Stimulated activated CD4-positive, alpha-beta T cell treated with anti-CD3 and anti-CD28 coated beads, Interleukin-2, amount 100 ng/mL, for 4 hours (primary cell): ENCODE results near the gene CCDC12.

ENCODE experiments used
- DNase-seq: peaks from one replicate; pipeline ENCODE4 v3.0.0-alpha.2; 2020; ENCODE audit warnings: low read depth

The CCDC12 gene

DNA sequence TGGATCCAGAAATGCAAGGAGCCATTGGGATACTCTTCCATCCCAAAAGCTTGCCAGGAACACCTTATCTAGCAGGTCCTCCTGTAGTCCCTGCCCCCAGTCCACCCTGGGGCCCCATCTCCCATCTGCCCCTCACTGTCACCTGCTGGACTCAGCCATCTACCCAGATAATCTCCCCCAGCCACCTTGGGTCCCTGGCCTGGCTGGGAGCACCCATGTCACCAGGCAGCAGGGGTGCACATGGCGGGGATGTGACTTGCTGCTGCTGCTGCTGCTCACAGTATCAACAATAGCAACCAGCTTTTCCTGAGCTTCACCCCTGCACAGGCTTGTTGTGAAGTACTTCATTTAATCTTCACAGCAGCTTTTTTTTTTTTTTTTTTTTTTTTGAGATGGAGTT, 86.4 kb downstream of the CCDC12 start:
- DNase-seq: no peak

DNA sequence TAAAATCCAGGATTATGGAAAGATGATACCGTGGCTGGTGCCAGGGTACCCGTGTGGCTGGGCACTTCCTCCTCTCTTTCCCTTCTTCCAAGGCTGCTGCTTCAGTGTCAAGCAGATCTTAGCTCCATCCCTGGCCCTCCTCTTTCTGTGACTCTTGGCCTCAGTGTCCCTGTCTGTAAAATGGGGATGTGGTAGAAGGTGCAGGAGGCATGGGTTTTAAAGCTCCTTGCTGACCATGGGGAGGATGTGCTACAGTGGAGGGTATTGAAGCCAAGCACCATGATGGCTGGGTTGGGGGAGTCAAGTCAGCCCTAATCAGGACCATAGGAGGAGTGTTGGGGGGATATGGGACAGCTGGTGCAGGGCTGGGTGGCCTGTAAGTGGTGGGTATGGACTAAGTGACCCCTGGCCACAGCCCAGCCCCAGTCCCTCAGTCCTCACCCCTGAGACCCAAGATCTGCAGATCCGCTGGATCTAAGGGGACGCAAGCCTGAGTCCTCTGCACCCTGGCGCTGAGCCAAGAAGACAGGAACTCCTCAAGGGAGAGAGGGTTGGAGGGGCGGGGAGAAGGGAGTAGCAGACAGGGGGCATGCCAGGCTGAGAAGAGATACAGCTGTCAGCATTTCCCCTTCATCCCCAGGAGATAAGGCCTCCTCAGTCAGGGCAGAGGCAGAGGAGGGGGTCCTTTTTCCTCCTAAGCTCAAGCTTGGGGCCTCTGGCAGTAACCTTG, 87.0 kb downstream of the CCDC12 start:
- DNase-seq: no peak

DNA sequence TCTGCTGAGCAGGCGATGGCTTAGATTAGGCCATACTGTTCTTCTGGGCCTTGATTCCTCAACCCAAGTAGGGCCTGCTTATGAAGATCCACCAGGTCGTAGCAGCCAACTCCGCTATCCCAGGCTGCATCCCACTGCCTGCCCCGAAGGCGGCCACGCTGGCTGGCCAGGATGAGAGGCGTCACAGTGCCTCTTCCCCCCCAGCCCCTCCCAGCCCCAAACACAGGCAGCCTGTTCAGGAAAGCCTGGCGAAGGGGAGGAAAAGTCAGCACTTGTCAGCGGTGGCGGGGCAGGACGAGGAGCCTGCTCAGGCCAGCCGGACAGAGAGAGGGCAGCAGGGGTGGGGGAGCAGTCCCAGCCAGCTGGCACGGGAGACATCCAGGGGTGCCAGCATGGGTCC, 87.8 kb downstream of the CCDC12 start:
- DNase-seq: no peak

DNA sequence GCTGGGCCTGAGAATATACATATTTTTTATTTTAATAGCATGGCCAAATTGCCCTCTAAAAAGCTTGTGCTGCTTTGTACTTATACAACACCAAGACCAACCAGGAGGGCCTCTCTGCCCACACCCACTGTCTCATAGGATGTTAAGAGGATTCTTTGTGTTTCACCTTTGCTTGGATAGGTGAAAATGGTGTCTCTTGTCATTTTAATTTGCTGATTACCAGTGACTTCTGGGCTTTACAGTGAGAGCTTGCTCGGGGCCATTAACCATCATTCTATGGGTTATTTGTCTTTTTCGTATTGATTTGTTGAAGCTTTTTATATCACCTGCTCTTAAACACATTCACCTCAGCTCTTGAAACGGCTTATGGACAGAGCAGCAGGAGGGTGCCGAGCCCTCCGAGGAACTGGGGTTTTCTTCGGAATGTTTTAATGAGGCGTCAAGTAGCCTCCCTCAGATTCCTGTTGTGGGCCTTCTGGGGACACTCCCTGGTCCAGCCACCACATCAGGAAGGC, 88.5 kb downstream of the CCDC12 start:
- no peak for DNase-seq

DNA sequence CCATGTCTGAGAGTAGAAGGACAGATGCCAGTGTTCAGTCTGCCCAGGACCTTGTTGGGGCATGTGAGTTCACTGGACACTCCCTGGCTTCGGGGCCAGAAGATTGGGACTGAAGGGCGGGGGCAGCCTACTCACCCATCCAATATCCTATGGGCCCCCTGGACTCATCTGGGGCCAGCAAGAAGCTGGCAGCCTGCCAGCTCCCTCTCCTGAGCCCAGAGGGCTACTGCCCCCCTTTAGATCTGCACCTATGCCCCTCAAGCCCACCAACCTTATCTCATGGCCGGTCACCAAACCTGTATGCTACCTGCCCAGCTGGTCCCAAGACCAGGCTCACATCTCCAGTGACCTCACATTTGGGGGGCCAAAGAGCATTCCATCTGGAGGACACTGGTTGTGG, 90.9 kb downstream of the CCDC12 start:
- no peak for DNase-seq

DNA sequence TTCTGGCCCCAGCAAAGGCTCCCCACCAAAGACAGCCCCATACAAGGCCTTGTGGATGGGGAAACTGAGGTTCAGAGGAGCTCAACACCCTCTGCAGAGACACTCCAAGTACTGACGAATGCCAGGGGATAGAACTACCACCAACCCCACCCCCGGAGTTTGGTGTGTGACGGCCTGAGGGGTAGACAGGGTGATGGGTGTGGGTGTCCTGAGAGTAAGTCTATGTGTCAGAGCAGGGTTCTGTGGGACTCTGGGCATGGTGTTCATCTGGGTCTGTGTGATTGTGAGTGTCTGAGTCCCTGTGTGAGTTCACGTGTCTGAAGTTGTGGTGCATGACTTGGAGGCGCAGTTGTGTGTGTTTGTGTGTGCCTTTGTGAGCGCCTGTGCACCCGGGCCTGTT, 91.6 kb downstream of the CCDC12 start:
- no peak for DNase-seq

DNA sequence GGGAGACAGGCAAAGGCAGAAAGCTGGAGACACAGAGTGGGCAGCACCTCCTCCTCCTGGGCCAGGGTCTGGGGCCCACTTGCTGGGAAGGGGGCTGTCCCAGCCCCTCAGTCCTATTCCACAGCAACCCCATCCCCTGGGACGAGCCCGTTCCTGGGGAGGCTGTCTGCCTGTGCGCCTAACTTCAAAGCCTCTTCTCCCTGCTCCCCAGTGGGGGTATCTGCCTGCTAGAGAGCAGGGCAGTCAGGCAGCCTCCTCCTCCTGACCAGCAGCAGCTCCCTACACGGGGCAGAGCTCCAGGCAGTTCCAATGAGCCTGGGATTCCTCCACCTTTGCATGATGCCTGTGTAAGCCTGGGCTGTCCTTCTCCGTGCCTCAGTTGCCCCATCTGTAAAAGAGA, 92.1 kb downstream of the CCDC12 start:
- no peak for DNase-seq

DNA sequence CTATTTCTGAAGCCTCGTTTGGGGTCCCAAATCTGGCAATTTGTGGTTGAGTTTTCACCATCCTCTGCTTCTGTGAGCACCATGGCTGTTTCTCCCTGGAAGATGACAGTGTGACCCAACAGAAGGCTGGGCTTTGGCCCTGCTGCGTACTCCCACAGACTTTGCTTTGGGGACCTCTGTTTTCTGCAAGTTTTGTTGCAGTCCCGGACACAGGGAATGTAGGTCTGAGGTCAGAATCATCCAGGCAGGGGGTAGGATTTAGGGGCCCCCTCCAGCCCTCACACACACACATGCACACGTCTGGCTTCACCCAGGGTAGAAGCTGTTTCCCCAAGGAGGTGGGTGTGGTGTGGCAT, 92.7 kb downstream of the CCDC12 start:
- DNase-seq: no peak

DNA sequence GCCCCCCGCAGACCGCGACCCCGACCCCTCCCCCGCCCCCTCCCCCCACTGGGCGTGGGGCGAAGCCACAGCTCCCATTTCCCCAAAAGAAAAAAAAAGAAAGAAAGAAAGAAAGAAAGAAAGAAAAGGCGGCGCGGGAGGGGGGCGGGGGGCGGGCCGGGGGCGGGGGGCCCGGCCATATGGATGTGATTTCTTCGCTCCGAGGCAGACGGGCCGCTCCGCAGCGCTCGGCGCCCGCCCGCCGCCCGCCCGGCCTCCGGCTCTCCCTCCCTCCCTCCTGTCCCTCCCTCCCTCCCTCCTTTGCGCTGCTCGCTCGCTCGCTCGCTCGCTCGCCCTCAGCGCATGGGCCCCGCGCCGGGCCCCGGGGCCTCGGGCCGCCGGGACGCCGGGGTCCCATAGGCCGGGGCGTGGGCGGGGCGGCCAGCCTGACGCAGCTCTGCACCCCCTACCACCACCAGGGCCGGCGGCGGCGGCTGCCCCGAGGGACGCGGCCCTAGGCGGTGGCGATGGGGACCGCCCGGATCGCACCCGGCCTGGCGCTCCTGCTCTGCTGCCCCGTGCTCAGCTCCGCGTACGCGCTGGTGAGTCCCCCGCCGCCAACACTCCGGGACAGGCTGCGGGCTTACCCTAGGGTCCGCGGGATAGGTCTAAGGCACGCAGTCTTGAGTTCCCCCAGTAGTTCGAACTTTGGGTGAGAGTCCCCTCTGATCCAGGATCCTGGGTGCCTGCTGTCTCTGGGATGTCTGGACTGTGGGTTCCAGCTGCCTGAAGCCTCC, 93.3 kb downstream of the CCDC12 start:
- no peak for DNase-seq

DNA sequence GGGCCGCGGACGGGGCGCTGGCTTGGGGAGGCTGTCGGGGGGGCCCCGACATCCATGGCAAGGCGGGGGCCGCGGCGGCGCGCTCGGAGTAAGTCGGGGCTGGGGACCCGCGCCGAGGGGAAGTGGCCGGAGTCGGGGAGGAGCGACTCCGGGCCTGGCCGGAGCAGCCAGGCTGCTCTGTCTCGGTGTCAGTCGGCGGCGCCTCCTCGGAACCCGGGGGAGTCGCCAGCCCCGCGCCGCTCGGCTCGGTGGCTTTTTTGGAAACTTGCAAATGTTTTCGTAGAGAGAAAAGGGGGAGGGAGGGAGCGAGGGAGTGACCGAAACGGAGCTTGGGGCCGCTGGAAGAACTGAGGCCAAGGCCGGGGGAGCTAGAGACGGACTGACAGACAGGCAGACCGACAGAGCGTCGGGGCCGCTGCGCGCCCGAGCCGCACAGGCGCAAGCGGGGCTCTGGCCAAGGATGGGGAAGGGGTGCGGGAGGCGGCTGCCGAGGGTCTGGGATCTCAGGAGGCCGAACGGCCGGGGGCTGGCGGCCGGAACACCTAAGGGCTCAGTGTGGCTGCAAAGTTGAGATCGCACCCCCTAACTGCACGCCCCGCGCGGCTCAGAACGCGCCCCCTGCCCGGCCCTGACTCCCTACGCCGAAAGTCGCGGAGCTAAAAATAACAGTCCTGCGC, 94.0 kb downstream of the CCDC12 start:
- DNase-seq: no peak

DNA sequence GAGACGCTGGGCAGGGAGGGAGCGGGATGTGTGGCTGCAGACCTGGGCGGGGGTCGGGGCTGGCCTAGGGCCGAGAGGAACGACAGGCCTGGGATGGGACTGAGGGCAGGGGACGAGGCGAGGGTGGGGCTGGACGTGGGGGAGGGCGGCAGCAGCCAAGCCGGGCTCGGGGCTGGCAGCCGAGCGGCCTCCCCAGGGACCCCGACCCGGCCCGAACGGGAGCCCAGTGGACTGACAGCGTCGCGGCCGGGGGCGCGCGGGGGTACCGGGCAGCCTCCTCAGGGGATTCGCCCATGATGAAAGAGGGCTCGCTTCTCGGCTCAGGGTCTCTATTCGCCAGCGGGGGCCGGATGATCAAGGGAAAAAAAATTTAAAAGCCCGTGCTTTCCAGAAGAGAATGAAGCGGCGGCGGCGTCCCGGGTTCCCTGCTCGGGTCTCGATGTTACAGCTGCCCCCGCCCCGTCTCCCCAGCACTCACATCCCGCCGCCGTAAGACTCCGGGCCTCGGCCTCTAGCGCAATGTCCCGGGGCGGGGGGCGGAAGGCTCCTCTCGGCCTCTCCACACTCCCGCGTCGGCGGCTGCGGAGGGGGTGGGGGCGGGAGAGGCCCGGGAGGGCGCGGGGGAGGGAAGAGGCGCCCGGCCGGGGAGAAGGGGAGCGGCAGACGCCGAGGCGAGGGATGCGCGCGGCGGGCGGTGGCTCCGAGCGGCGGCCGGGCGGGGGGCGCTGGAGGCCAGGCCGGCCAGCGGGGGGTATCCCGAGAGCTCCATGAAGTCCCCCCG, 94.8 kb downstream of the CCDC12 start:
- DNase-seq: no peak

DNA sequence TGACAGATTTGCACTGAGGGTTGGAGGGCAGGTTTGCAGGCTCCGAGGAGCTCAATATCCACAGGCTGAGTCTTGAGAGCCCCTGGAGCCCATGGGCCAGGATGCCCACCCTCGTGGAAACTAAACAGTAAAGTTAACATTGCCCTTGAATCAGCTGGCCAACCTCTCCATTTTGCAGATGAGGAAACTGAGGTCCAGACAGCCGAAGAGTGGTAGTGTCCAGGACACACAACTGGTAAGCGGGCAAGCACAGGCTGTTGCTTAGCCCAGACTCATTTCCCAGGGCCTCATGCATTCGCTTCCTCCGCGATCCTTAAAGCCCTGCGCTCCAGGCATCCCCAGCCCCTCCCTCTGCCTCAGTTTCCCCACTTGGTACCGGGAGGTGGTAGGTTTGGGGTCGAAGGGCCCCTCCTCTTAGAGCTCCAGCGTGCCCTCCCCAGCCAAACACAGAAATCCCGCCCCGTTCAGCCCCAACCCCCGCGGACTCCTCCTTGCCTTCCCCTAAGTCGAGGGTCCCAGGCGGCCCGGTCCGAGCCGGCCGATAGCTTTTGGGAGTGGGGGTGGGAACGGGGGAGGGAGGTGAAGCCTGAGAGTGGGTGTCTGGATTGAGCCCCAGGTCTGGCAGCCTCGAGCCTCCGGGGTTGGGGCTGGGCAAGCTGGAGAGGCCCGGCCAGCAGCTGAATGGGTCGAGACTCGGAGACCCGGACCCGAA, 95.5 kb downstream of the CCDC12 start:
- no peak for DNase-seq

DNA sequence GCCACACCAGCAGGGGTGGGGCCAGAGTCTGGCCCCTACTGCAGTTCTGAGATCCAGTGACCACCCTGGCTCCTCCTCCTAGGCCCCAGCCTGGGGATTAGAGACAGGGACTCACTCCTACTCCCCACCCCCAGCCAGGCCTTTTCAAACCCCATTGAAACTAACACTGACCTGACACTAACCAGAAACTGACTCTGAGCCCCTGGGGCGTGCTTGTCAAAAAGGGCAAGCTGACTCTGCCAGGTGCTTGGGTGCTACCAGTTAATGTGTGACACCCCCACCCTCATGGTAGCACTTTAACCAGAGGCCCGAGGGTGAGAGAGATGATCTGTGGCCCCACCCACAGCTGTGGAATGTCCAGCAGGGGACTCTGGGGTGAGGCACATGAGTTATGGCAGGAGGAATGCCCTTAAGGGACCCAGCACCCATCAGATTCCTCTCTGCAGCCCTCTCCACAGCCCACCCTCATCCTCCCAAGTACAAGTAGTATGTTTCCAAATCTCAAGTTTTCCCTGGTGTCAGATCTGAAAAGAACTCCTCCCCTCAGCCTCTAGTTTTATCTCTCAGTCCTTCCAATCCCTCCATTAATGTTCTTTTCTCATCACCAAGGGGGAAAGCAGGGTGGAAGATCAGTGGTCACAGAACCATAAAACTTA, 97.6 kb downstream of the CCDC12 start:
- no peak for DNase-seq

DNA sequence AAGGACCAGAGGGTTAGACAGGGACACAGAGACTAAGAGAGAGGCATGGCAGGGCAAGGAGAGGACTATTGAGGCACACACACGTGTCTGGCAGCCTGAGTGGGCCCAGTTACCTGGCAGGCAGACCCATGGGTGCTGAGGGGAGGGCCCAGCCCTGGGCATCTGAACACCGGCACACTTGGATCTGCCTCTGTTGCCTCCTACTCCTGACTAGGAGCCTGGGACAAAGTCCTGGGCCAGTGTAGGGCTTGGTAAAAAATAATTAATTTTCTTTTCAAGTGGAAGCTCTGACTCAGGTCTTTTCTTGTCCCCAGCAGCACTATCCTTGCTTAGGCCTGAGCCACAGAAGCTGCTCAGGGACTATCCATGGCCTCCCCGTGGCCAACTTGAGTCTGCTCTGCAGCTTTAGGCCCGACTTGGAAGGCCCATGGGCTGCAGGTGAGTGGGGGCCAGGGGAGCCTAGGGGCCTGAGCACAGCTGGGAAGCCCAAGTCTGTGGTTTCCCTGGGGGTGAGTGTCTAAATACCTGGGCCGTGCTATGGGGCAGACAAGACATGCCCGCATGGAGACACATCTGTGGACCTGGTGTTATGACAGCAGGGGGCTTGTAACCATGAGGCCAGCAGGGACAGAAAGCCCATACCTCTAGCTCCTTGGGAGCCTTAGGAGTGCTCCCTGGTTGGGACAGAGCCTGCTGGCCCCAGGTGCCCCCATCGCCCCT, 99.0 kb downstream of the CCDC12 start, which contains the start of gene PTH1R:
TSS of gene PTH1R (plus strand) at position 316 of the 720 bp plus-strand sequence. CDS start 5,839 bp downstream, outside the sequence.
- no peak for DNase-seq

DNA sequence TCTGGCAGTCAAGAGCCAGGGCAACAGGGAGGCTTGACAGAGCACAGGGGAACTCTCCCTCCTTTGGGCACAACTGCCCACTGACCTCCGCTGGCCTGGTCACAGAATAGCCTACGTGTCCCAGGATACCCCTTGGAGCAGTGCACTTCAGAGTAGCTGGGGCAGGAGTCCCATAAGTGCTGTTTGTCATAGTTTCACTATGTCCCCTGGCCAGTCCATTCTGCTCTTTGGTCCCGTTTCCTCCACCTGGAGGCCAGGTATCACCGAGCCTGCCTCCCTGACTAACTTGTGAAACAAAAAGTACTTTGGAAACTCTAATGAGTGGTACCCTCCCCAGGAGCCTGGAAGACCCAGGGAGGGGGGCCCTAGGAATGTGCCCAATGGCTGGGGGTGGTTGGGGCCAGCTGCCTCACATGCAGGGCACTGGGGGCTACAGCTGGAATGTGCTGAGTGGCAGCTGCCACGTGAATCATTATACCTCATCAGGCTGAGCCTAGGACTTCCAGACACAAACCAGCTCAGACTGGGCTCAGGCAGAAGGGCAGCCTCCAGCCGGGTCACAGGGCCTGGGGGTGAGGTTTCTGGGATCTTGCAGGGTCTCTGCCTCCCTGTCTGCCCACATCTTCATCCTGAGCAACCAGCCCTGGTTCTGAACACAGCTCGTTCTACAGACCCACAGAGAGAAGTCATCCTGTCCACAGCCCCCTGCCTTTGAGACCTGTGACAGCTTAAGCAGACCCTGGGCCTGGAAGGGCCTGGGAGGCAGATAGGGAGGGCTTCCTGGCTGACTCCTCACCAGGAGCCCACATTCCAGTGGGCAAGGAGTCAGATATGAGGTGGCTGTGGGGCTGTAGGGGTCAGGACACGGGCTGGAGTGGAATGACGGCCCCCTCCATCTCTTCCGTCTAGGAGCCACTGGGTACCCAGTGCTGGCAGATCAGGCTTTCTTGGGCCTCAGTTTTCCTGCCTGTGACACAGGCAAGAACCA, 99.9 kb downstream of the CCDC12 start:
- no peak for DNase-seq

DNA sequence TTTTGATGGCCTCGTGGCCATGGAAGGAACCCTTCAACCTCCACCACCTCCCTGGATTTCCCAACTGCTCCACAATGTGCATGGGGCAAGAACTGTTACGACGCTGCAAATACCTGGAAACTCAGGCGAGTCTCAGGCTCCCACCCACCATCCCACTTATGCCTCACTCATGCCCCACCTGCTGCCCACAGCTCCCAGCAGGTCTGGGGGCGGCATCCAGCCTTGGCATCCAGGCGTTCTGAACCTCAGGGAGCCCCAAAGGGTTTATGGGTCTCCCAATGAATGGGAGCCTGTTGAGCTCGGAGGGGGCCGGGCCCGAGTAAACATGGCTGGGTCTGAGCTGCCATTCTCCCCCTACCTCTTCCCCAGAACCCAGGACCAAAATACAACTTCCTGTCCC, 101.0 kb downstream of the CCDC12 start:
- no peak for DNase-seq

DNA sequence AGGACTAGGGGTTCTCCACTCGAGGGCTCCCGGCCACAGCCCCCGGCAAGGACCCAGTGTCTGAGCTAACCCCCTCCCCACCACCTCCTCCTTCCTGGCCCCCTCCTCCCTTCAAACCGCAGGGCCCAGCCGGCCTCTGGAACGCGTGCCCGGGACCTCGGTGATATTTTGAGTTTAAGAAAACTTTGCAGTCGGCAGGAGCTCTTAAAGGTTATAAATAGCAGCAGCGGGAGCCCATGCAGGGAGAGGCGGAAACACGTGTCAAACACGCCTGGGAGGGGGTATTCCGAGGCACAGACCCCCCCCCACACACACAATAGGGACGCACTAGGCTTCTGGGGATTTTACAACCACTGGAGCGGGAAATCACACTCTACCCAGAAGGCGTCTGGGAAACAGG, 102.1 kb downstream of the CCDC12 start:
- DNase-seq: no peak

DNA sequence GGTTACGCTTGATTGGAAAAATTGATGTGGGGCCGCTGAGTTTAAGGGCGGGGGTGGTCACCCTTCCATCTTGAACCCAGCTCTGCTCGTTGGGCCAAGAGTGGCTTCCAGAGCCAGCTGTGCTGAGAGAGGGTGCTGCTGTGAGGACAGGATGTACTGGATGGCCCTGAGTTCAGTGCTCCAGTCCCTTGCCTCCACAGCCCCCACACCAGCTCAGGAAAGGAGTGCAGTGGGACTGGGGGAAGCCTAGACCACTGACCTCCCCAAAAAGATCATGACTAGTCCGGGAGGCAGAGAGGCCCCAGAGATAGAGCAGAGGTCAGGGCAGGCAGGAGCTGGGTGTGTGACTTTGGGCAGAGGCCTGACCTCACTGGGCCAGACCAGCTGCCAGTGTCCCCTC, 103.0 kb downstream of the CCDC12 start:
- DNase-seq: no peak
